ENCODE results near the gene FANCL. TPM values are rescaled to one million over a fixed set of nuclear protein-coding genes. Genes with fewer than 3 reads are reported as not detected.
"Not testable (repeated sequence)": the region's sequence is repeated elsewhere in the genome, so short reads cannot be mapped to it uniquely, and the experiment has no call there.

Gene FANCL
- total and polyA plus RNA-seq, 3 donors from 2014 or later, result 27.8 to 52.3 (median 36.6) TPM

DNA sequence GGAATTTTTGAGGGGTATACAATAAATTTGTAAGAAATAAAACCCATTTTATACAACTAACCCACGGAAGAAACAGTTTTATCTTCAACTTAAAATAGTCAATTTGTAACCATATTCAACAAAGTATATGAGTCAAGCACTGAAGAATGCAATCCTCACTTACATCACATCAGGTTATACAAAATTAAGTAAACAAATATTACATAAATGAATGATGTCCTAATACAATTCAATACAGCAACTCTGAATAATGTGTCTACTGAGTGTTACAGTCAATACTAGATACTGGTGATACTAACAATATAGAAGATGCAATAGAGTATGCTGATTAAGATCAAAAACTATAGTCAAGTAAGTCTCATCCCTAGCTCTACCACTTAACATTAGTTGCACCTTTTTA lies 58.6 kb downstream of the FANCL start:
- Histone ChIP-seq H3K27ac (no peak overlapping the region), H3K9me3 (no peaks in the 10 kb centered on the region), H3K4me3 (no peak overlapping the region), H3K36me3 (ENCODE audit: low read depth, missing control alignments) (no peaks in the 10 kb centered on the region), H3K27me3 (no peaks in the 10 kb centered on the region), H3K4me1 (no peaks in the 10 kb centered on the region)
- DNase-seq, result no peak
- intact Hi-C loops (cut with DNase I; ENCODE audit: low total_unique reads), result no loop called here
- TF ChIP-seq POLR2A (IDR thresholded peaks at IDR 0.05) (no peak), CTCF (IDR thresholded peaks at IDR 0.05) (no peak)
- 70 to 83% methylated on average over 1 of the region's 1 CpG for WGBS, 2 donors

DNA sequence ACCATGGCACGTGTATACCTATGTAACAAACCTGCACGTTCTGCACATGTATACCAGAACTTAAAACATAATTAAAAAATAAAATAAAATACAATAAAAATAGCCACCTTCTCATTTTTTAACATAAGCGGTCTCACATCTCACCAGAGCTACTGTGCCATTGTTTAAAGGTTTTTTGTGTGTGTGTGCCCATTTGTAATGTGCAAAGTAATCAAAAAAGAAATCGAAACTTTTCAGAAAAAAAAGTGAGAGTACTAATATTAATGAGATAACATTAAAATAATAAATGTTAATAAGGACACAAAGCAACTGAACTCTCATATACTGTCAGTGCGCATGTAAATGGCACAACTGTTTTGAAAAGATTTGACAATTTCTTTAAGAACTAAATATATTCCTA lies 60.5 kb downstream of the FANCL start:
- Histone ChIP-seq H3K27ac (no peak overlapping the region), H3K4me3 (no peak overlapping the region), H3K27me3 (no peaks in the 10 kb centered on the region), H3K9me3 (no peaks in the 10 kb centered on the region), H3K4me1 (no peaks in the 10 kb centered on the region), H3K36me3 (ENCODE audit: low read depth, missing control alignments) (no peaks in the 10 kb centered on the region)
- TF ChIP-seq CTCF (IDR thresholded peaks at IDR 0.05), result no peak
- no peak for TF ChIP-seq POLR2A (IDR thresholded peaks at IDR 0.05)
- intact Hi-C loops (cut with DNase I; ENCODE audit: low total_unique reads), result no loop called here
- no peak for DNase-seq
- WGBS, 2 donors, result 93 to 94% methylated on average over 5 of the region's 5 CpGs

- H3K4me3 ChIP-seq; H3K27me3 ChIP-seq; H3K9me3 ChIP-seq; DNase-seq; H3K36me3 ChIP-seq (ENCODE audit: low read depth, missing control alignments); intact Hi-C loops (cut with DNase I; ENCODE audit: low total_unique reads); H3K27ac ChIP-seq; H3K4me1 ChIP-seq: not testable (repeated sequence)
- 94 to 98% methylated on average over 3 of the region's 3 CpGs for WGBS, 2 donors
These were observed 61.0 kb downstream of the FANCL start for GRCh38 chr2:58180175-58180574.

DNA sequence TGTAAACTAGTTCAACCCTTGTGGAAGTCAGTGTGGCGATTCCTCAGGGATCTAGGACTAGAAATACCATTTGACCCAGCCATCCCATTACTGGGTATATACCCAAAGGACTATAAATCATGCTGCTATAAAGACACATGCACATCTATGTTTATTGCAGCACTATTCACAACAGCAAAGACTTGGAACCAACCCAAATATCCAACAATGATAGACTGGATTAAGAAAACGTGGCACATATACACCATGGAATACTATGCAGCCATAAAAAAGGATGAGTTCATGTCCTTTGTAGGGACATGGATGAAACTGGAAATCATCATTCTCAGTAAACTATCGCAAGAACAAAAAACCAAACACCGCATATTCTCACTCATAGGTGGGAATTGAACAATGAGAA lies 63.9 kb downstream of the FANCL start:
- H3K36me3 ChIP-seq (ENCODE audit: low read depth, missing control alignments); H3K27ac ChIP-seq; H3K9me3 ChIP-seq; H3K27me3 ChIP-seq; H3K4me3 ChIP-seq; H3K4me1 ChIP-seq; intact Hi-C loops (cut with DNase I; ENCODE audit: low total_unique reads); DNase-seq: not testable (repeated sequence)
- 95 to 100% methylated on average over 2 to 3 of the region's 4 CpGs for WGBS, 2 donors

DNA sequence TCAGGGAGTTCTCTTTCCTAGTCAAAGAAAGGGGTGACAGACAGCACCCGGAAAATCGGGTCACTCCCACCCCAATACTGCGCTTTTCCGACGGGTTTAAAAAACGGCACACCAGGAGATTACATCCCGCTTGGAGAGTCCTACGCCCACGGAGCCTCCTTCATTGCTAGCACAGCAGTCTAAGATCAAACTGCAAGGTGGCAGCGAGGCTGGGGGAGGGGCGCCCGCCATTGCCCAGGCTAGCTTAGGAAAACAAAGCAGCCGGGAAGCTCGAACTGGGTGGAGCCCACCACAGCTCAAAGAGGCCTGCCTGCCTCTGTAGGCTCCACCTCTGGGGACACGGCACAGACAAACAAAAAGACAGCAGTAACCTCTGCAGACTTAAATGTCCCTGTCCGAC lies 69.3 kb downstream of the FANCL start:
- H3K27me3 ChIP-seq; intact Hi-C loops (cut with DNase I; ENCODE audit: low total_unique reads); H3K4me3 ChIP-seq; H3K36me3 ChIP-seq (ENCODE audit: low read depth, missing control alignments); H3K27ac ChIP-seq; H3K9me3 ChIP-seq; DNase-seq; H3K4me1 ChIP-seq: not testable (repeated sequence)
- WGBS, 2 donors, result 92 to 95% methylated on average over 13 to 16 of the region's 16 CpGs

DNA sequence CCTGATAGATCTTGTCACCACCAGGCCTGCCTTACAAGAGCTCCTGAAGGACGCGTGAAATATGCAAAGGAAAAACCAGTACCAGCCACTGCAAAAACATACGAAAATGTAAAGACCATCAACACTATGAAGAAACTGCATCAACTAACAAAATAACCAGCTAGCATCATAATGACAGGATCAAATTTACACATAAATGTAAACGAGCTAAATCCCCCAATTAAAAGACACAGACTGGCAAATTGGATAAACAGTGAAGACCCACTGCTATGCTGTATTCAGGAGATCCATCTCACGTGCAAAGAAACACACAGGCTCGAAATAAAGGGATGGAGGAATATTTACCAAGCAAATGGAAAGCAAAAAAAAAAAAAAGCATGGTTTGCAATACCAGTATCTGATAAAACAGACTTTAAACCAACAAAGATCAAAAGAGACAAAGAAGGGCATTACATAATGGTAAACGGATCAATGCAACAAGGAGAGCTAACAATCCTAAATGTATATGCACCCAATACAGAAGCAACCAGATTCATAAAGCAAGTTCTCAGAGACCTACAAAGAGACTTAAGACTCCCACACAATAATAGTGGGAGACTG lies 70.7 kb downstream of the FANCL start:
- 92 to 98% methylated on average over 7 of the region's 7 CpGs for WGBS, 2 donors
- H3K36me3 ChIP-seq (ENCODE audit: low read depth, missing control alignments); intact Hi-C loops (cut with DNase I; ENCODE audit: low total_unique reads): not testable (repeated sequence)

DNA sequence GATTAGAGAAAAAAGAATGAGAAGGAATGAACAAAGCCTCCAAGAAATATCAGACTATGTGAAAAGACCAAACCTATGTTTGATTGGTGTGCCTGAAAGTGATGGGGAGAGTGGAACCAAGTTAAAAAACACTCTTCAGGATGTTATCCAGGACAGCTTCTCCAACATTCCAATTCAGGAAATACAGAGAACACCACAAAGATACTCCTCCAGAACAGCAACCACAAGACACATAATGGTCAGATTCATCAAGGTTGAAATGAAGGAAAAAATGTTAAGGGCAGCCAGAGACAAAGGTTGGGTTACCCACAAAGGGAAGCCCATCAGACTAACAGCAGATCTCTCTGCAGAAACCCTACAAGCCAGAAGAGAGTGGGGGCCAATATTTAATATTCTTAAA lies 71.3 kb downstream of the FANCL start:
- intact Hi-C loops (cut with DNase I; ENCODE audit: low total_unique reads); DNase-seq; H3K9me3 ChIP-seq; H3K4me1 ChIP-seq; H3K4me3 ChIP-seq; H3K27me3 ChIP-seq; H3K36me3 ChIP-seq (ENCODE audit: low read depth, missing control alignments); H3K27ac ChIP-seq: not testable (repeated sequence)

More for the DNA sequence above, 70.7 kb downstream of the FANCL start:
- not testable (repeated sequence) for H3K9me3 ChIP-seq, H3K4me3 ChIP-seq, H3K27me3 ChIP-seq, DNase-seq, H3K4me1 ChIP-seq, H3K27ac ChIP-seq

GRCh38 chr2:58168130-58168529 lies 73.0 kb downstream of the FANCL start:
- H3K4me1 ChIP-seq; H3K27ac ChIP-seq; H3K36me3 ChIP-seq (ENCODE audit: low read depth, missing control alignments); H3K4me3 ChIP-seq; intact Hi-C loops (cut with DNase I; ENCODE audit: low total_unique reads); DNase-seq; H3K27me3 ChIP-seq; H3K9me3 ChIP-seq: not testable (repeated sequence)
- WGBS, 2 donors, result 99 to 100% methylated on average over 4 to 6 of the region's 6 CpGs

Measured in testis (tissue), 3 donors.